GM21723 (cell line): ENCODE results near the gene GNB1.

Experiments used
- ATAC-seq: cut with Tn5 transposase; IDR thresholded peaks from one replicate; pipeline ENCODE4 v1.9.1; 2021; ENCODE audit warnings: mild to moderate bottlenecking, moderate library complexity; ENCODE audit not compliant: unreplicated experiment

The GNB1 gene

GRCh38 chr1:1786836-1787605 lies 103.9 kb downstream of the GNB1 start:
- ATAC-seq: no peak

- no peak for ATAC-seq
These were observed 105.2 kb downstream of the GNB1 start for GRCh38 chr1:1785666-1786065.

- ATAC-seq: no peak
These were observed 106.0 kb downstream of the GNB1 start for GRCh38 chr1:1784933-1785332.

GRCh38 chr1:1783320-1783719 lies 107.6 kb downstream of the GNB1 start:
- ATAC-seq: no peak

GRCh38 chr1:1782399-1783221 lies 108.3 kb downstream of the GNB1 start:
- ATAC-seq: no peak

- ATAC-seq: no peak
These were observed 109.4 kb downstream of the GNB1 start for GRCh38 chr1:1781526-1781903.

- ATAC-seq: no peak
These were observed 110.0 kb downstream of the GNB1 start for GRCh38 chr1:1780598-1781525.

- ATAC-seq: peak; percentile 39
These were observed 110.9 kb downstream of the GNB1 start for GRCh38 chr1:1779691-1780597.

GRCh38 chr1:1779320-1779675 lies 111.6 kb downstream of the GNB1 start:
- ATAC-seq: no peak

GRCh38 chr1:1778663-1779319 lies 112.1 kb downstream of the GNB1 start:
- peak; percentile 60 for ATAC-seq

- ATAC-seq: peak; percentile 31
These were observed 112.8 kb downstream of the GNB1 start, which contains the start of gene NADK for GRCh38 chr1:1777950-1778662. Gene NADK (minus strand): TSS chr1:1778470. CDS start chr1:1765406, 13,064 bp downstream.

- ATAC-seq: no peak
These were observed 113.3 kb downstream of the GNB1 start for GRCh38 chr1:1777583-1777899.

- ATAC-seq: no peak
These were observed 114.0 kb downstream of the GNB1 start for GRCh38 chr1:1776672-1777582.

- no peak for ATAC-seq
These were observed 115.3 kb downstream of the GNB1 start for GRCh38 chr1:1775327-1776226.

GRCh38 chr1:1773874-1774273 lies 117.0 kb downstream of the GNB1 start:
- no peak for ATAC-seq

- ATAC-seq: no peak
These were observed 119.8 kb downstream of the GNB1 start for GRCh38 chr1:1771096-1771495.

- no peak for ATAC-seq
These were observed 120.8 kb downstream of the GNB1 start for GRCh38 chr1:1770102-1770501.
